DND-41 (cell line): ENCODE measurements around the gene KRT72.

ENCODE experiments used
- ATAC-seq: fragments of 200-7000 bp; cut with Tn5 transposase; 3 replicates; pipeline ENCODE4 v1.9.1; 2021; ENCODE audit warnings: low read depth; ENCODE audit not compliant: insufficient read depth
- DNase-seq: peaks from one replicate; pipeline ENCODE4 v3.0.0-alpha.2; 2020
- H2AFZ ChIP-seq: 2 replicates; pipeline ENCODE4 v1.6.0; 2012; ENCODE audit warnings: low read depth, low read length
- H3K27ac ChIP-seq: 2 replicates; pipeline ENCODE4 v1.5.1; 2012; ENCODE audit warnings: low read length, inconsistent platforms
- H3K27me3 ChIP-seq: fragments of 200-600 bp; sonication (generic); 2 replicates; pipeline ENCODE4 v1.6.0; 2012; ENCODE audit warnings: low read length, mild to moderate bottlenecking, inconsistent platforms; ENCODE audit not compliant: insufficient read depth, poor library complexity
- H3K36me3 ChIP-seq: 2 replicates; pipeline ENCODE4 v1.5.1; 2012; ENCODE audit warnings: low read length, inconsistent platforms; ENCODE audit not compliant: insufficient read depth
- H3K4me1 ChIP-seq: 2 replicates; pipeline ENCODE4 v1.5.1; 2012; ENCODE audit warnings: mild to moderate bottlenecking, low read length; ENCODE audit not compliant: insufficient read depth
- H3K4me2 ChIP-seq: 2 replicates; pipeline ENCODE4 v1.6.0; 2012; ENCODE audit warnings: mild to moderate bottlenecking, moderate library complexity, low read length, inconsistent platforms; ENCODE audit not compliant: insufficient read depth
- H3K4me3 ChIP-seq, 2 experiments: fragments of 200-600 bp in 1 of 2; shearing (Covaris generic) in 1 of 2; 2 replicates each; pipeline ENCODE4 v1.5.1; 2012 to 2016; ENCODE audit warnings: inconsistent platforms in 2 of 2, low read length in 2 of 2, mild to moderate bottlenecking in 2 of 2, low read depth in 1 of 2, moderate library complexity in 1 of 2
- H3K79me2 ChIP-seq: 2 replicates; pipeline ENCODE4 v1.6.0; 2012; ENCODE audit warnings: low read length, inconsistent platforms; ENCODE audit not compliant: insufficient read depth
- H3K9ac ChIP-seq: 2 replicates; pipeline ENCODE4 v1.6.0; 2012; ENCODE audit warnings: low read depth, mild to moderate bottlenecking, inconsistent platforms, low read length, moderate library complexity
- H3K9me3 ChIP-seq: 2 replicates; pipeline ENCODE4 v1.5.1; 2012; ENCODE audit warnings: low read length, moderate library complexity, mild to moderate bottlenecking, inconsistent platforms; ENCODE audit not compliant: insufficient read depth, severe bottlenecking
- H4K20me1 ChIP-seq: 2 replicates; pipeline ENCODE4 v1.6.0; 2012; ENCODE audit warnings: low read length; ENCODE audit not compliant: insufficient read depth
- EZH2 ChIP-seq: IDR thresholded peaks from 3 replicates; pipeline ENCODE4 v1.6.1; 2012; ENCODE audit warnings: borderline replicate concordance, low read depth, mild to moderate bottlenecking, moderate library complexity, low read length, inconsistent platforms; ENCODE audit not compliant: severe bottlenecking
- TF ChIP-seq, protein P1 (sequence below): IDR thresholded peaks from 2 replicates; pipeline ENCODE4 v1.5.1; 2012; ENCODE audit warnings: borderline replicate concordance, low read length, moderate library complexity, mild to moderate bottlenecking; ENCODE audit not compliant: poor library complexity, severe bottlenecking; ENCODE audit errors: extremely low read depth

Gene KRT72

DNA sequence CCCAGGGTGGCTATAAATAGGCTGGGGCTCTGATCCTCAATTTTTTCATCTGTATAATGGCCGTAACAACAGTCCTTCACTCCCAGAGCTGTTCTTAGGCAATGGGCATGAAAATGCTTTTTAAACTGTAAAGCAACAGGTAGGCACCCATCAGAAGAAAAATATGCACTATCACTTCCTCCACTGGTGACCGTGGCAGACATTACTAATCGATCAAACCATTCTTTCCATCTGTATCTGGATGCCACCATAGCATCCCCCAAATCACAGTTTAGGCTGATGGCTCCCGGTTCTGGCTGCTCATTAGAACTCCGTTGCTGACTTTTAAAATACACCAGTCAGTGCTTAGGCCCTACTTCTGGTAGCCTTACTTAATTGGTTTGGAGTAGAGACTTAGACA lies 59.6 kb downstream of the KRT72 start:
- Histone ChIP-seq H3K27ac (no peak overlapping the region), H2AFZ (no peak overlapping the region), H3K9me3 (no peaks in the 10 kb centered on the region), H3K79me2 (no peaks in the 10 kb centered on the region), H3K4me2 (no peak overlapping the region), H3K36me3 (no peaks in the 10 kb centered on the region), H4K20me1 (no peaks in the 10 kb centered on the region), H3K4me1 (no peaks in the 10 kb centered on the region), H3K9ac (no peak overlapping the region), H3K27me3 (no peaks in the 10 kb centered on the region), H3K4me3 (no peak overlapping the region)
- ATAC-seq, result no peak
- no peak for DNase-seq
- TF ChIP-seq, protein P1, sequence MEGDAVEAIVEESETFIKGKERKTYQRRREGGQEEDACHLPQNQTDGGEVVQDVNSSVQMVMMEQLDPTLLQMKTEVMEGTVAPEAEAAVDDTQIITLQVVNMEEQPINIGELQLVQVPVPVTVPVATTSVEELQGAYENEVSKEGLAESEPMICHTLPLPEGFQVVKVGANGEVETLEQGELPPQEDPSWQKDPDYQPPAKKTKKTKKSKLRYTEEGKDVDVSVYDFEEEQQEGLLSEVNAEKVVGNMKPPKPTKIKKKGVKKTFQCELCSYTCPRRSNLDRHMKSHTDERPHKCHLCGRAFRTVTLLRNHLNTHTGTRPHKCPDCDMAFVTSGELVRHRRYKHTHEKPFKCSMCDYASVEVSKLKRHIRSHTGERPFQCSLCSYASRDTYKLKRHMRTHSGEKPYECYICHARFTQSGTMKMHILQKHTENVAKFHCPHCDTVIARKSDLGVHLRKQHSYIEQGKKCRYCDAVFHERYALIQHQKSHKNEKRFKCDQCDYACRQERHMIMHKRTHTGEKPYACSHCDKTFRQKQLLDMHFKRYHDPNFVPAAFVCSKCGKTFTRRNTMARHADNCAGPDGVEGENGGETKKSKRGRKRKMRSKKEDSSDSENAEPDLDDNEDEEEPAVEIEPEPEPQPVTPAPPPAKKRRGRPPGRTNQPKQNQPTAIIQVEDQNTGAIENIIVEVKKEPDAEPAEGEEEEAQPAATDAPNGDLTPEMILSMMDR, result no peak
- TF ChIP-seq EZH2, result no peak

DNA sequence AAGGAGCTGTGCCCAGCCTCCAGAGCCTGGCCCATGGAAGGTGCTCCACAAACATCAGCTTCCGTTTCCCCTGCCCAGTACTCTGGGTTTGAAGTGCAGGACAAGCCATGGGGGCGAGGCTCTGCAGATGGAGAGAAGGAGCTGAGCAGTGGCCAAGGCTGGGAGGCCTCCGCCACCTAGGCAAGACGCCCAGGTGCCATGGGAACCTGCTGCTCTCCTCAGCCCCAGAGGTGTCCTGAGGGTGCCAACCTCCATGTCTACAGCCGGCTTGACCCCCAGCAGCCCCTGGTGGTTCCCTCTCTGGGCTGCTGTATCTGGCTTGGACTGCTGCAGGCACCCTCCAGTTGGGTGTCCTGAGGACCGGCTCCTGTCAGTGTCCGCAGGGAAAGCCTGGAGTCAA lies 60.7 kb downstream of the KRT72 start:
- no peaks in the 10 kb centered on the region for H3K79me2 ChIP-seq
- no peak overlapping the region for H3K4me3 ChIP-seq
- H3K9ac ChIP-seq, result no peak overlapping the region
- H3K4me1 ChIP-seq, result no peaks in the 10 kb centered on the region
- no peaks in the 10 kb centered on the region for H3K27me3 ChIP-seq
- H2AFZ ChIP-seq, result no peak overlapping the region
- no peak for TF ChIP-seq EZH2
- TF ChIP-seq, protein P1, result no peak
- H3K9me3 ChIP-seq, result no peaks in the 10 kb centered on the region
- H4K20me1 ChIP-seq, result no peaks in the 10 kb centered on the region
- H3K36me3 ChIP-seq, result no peaks in the 10 kb centered on the region
- DNase-seq (no peak), ATAC-seq (no peak)
- no peak overlapping the region for H3K4me2 ChIP-seq
- H3K27ac ChIP-seq, result no peak overlapping the region

GRCh38 chr12:52539821-52540173 lies 61.5 kb downstream of the KRT72 start:
- Histone ChIP-seq H4K20me1 (no peaks in the 10 kb centered on the region), H3K4me3 (no peak overlapping the region), H3K4me2 (no peak overlapping the region), H3K36me3 (no peaks in the 10 kb centered on the region), H3K79me2 (no peaks in the 10 kb centered on the region), H3K27ac (no peak overlapping the region), H3K4me1 (no peaks in the 10 kb centered on the region), H3K27me3 (no peaks in the 10 kb centered on the region), H2AFZ (no peak overlapping the region), H3K9me3 (no peaks in the 10 kb centered on the region), H3K9ac (no peak overlapping the region)
- TF ChIP-seq, protein P1, result no peak
- no peak for TF ChIP-seq EZH2
- ATAC-seq, result no peak
- DNase-seq, result no peak

- DNase-seq (no peak), ATAC-seq (no peak)
- Histone ChIP-seq H3K9ac (no peak overlapping the region), H3K27ac (no peak overlapping the region), H3K36me3 (no peaks in the 10 kb centered on the region), H2AFZ (no peak overlapping the region), H4K20me1 (no peaks in the 10 kb centered on the region), H3K9me3 (no peaks in the 10 kb centered on the region), H3K4me2 (no peak overlapping the region), H3K27me3 (no peaks in the 10 kb centered on the region), H3K79me2 (no peaks in the 10 kb centered on the region), H3K4me1 (no peaks in the 10 kb centered on the region), H3K4me3 (no peak overlapping the region)
- TF ChIP-seq EZH2, result no peak
- TF ChIP-seq, protein P1, result no peak
These were observed 62.0 kb downstream of the KRT72 start for GRCh38 chr12:52539083-52539820.
